Uterus (tissue), 4 donors: Measurements from ENCODE around the gene OR5H2. TPM values are rescaled to one million over a fixed set of nuclear protein-coding genes. Genes with fewer than 3 reads are reported as not detected.

Source experiments
- DNase-seq, 2 donors: peaks; one replicate each; pipeline ENCODE4 v3.0.0-alpha.2; 2019 to 2020
- H3K27ac ChIP-seq, 2 donors: fragments of 200-600 bp; sonication (generic); 1 replicate in 1 of 2; 2 replicates in 1 of 2; pipeline ENCODE4 v1.5.1; 2016 to 2018
- H3K27me3 ChIP-seq, 2 donors: fragments of 200-600 bp; sonication (generic); one replicate each; pipeline ENCODE4 v1.5.1; 2018 to 2019; ENCODE audit warnings: control low read depth in 1 of 2
- H3K36me3 ChIP-seq, 2 donors: fragments of 200-600 bp; sonication (generic); one replicate each; pipeline ENCODE4 v1.5.1; 2019; ENCODE audit warnings: control low read depth in 1 of 2
- H3K4me1 ChIP-seq, 2 donors: fragments of 200-600 bp; sonication (generic); one replicate each; pipeline ENCODE4 v1.5.1; 2018 to 2019; ENCODE audit warnings: control low read depth in 1 of 2
- H3K4me3 ChIP-seq, 2 donors: fragments of 200-600 bp; sonication (generic); 1 replicate in 1 of 2; 2 replicates in 1 of 2; pipeline ENCODE4 v1.5.1; 2018 to 2019; ENCODE audit warnings: mild to moderate bottlenecking in 1 of 2
- H3K9me3 ChIP-seq, 2 donors: fragments of 200-600 bp; sonication (generic); one replicate each; pipeline ENCODE4 v1.5.1; 2019; ENCODE audit warnings: control low read depth in 1 of 2
- POLR2A ChIP-seq, 2 donors: fragments of 450-650 bp; IDR thresholded peaks; one replicate each; pipeline ENCODE4 v1.6.1; 2016; ENCODE audit warnings: antibody characterized with exemption in 2 of 2, mild to moderate bottlenecking in 1 of 2, moderate library complexity in 1 of 2
- intact Hi-C: fragments of 100-400 bp; cut with DNase I; formaldehyde crosslinking; loops from one replicate; pipeline ENCODE4 v1.15.1; 2023; ENCODE audit warnings: low total_unique reads
- total RNA-seq, 4 donors: library from RNA; depleted of rRNA in 3 of 4; stranded (reverse); fragments of >200 nt in 3 of 4; gene quantifications; one replicate each; pipeline versions ENCODE4 v1.1.0 to v1.2.4, GENCODE V29; 2014 to 2023
- TF ChIP-seq, protein P1 (sequence below), 4 experiments: fragments of 200-600 bp in 2 of 4; fragments of 450-650 bp in 2 of 4; sonication (generic) in 2 of 4; IDR thresholded peaks; one replicate each; pipeline ENCODE4 v1.5.1; 2016 to 2019; ENCODE audit warnings: antibody characterized with exemption in 4 of 4, mild to moderate bottlenecking in 2 of 4, moderate library complexity in 1 of 4
- donor health status: DM: yes; HTN: yes; CAD: no.

The OR5H2 gene
- total RNA-seq, 4 donors from 2014 or later, result not detected

DNA sequence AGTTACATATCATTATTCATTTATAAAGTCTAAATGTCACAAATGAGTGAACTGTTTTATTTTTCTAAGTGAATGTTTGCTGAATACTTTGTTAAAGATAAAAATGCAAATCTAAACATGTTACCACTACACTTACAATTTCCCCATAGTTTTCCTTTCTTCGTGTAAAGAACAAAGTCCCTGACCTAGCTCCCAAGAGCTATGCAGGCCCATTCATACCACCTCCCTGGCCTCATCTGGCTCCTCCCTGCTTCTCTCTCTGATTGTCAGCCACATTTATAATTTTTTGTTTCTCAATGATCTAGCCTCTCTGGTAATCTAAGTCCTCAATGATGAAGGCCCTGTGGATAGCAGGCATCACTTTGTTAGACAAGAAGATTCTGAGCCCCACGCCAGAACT is 40.4 kb downstream of the OR5H2 start:
- no peak overlapping the region for H3K4me3 ChIP-seq
- H3K27me3 ChIP-seq, result no peaks in the 10 kb centered on the region
- no peaks in the 10 kb centered on the region for H3K36me3 ChIP-seq
- intact Hi-C loops, result no loop called here
- H3K27ac ChIP-seq, result no peak overlapping the region
- no peak for DNase-seq
- TF ChIP-seq, protein P1, sequence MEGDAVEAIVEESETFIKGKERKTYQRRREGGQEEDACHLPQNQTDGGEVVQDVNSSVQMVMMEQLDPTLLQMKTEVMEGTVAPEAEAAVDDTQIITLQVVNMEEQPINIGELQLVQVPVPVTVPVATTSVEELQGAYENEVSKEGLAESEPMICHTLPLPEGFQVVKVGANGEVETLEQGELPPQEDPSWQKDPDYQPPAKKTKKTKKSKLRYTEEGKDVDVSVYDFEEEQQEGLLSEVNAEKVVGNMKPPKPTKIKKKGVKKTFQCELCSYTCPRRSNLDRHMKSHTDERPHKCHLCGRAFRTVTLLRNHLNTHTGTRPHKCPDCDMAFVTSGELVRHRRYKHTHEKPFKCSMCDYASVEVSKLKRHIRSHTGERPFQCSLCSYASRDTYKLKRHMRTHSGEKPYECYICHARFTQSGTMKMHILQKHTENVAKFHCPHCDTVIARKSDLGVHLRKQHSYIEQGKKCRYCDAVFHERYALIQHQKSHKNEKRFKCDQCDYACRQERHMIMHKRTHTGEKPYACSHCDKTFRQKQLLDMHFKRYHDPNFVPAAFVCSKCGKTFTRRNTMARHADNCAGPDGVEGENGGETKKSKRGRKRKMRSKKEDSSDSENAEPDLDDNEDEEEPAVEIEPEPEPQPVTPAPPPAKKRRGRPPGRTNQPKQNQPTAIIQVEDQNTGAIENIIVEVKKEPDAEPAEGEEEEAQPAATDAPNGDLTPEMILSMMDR (IDR thresholded peaks at IDR 0.05), result no peak
- no peak for TF ChIP-seq POLR2A (IDR thresholded peaks at IDR 0.05)
- no peaks in the 10 kb centered on the region for H3K4me1 ChIP-seq
- no peaks in the 10 kb centered on the region for H3K9me3 ChIP-seq

- Histone ChIP-seq H3K4me1 (no peaks in the 10 kb centered on the region), H3K36me3 (no peaks in the 10 kb centered on the region), H3K4me3 (no peak overlapping the region), H3K27ac (no peak overlapping the region), H3K27me3 (no peaks in the 10 kb centered on the region), H3K9me3 (no peaks in the 10 kb centered on the region)
- intact Hi-C loops, result no loop called here
- no peak for DNase-seq
- TF ChIP-seq, protein P1 (IDR thresholded peaks at IDR 0.05), result no peak
- no peak for TF ChIP-seq POLR2A (IDR thresholded peaks at IDR 0.05)
These were observed 41.1 kb downstream of the OR5H2 start for GRCh38 chr3:98323425-98323824.

DNA sequence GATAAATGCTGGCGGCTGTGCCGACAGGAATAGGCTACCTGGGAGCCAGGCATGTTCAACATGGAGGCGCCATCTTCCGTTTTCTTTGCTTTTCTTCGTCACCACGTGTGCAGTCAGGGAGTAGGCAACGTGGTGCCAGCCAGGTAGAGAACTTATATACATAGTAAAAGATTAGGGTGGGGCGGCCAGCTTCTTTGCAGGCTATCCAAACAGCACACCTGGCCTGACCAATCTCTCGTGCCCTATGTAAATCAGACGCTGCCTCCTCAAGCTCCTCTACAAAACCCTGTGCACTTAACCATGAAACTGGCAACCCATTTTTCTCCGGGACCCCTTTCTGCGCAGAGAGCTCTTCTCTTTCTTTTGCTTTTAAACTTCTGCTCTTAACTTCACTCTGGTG is 42.8 kb downstream of the OR5H2 start:
- no peaks in the 10 kb centered on the region for H3K27me3 ChIP-seq
- no peak overlapping the region for H3K4me3 ChIP-seq
- no peaks in the 10 kb centered on the region for H3K36me3 ChIP-seq
- DNase-seq, result no peak
- TF ChIP-seq POLR2A (IDR thresholded peaks at IDR 0.05), result no peak
- TF ChIP-seq, protein P1 (IDR thresholded peaks at IDR 0.05), result no peak
- intact Hi-C loops, result no loop called here
- H3K4me1 ChIP-seq, result no peaks in the 10 kb centered on the region
- no peaks in the 10 kb centered on the region for H3K9me3 ChIP-seq
- no peak overlapping the region for H3K27ac ChIP-seq

DNA sequence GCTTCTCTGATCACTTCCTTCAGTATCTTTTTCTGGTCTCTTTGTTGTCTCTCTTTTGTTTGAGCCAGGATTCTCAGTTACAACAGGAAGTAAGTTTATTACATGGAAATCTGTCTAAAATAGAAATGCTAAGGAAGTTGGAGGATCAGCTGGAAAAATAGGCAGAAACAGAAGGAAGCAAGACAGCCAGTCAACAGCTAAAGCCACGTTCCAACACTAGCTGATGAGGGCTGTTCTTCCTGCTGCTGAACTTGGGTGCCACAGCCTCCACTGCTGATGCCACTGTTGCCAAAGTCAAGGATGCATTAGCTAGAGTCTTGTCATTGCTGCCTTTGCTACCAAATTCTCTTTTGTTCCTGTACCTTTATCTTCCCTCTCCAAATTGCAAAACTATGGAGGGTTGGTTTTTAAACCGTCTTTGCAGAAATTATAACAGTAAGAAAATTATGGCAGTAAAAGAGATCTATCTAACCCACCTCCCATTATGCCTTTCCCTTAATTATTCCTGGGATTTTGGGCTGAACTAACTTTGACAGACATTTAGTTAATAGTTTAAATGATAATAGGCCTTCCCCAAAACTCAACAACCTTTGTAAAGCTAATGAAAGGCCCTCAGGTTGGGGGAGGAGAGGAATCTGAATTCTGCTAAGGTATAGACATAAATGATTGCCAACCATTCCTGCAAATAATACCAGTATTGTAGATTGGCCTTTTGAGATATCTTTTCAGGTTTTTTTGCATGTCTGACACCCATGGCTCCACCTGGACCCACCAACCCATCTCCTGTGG is 44.0 kb downstream of the OR5H2 start:
- no peak for TF ChIP-seq POLR2A (IDR thresholded peaks at IDR 0.05)
- TF ChIP-seq, protein P1 (IDR thresholded peaks at IDR 0.05), result no peak
- H3K4me1 ChIP-seq, result no peaks in the 10 kb centered on the region
- no peak overlapping the region for H3K27ac ChIP-seq
- no peaks in the 10 kb centered on the region for H3K36me3 ChIP-seq
- DNase-seq, result no peak
- H3K9me3 ChIP-seq, result no peaks in the 10 kb centered on the region
- intact Hi-C loops, result no loop called here
- no peak overlapping the region for H3K4me3 ChIP-seq
- no peaks in the 10 kb centered on the region for H3K27me3 ChIP-seq

DNA sequence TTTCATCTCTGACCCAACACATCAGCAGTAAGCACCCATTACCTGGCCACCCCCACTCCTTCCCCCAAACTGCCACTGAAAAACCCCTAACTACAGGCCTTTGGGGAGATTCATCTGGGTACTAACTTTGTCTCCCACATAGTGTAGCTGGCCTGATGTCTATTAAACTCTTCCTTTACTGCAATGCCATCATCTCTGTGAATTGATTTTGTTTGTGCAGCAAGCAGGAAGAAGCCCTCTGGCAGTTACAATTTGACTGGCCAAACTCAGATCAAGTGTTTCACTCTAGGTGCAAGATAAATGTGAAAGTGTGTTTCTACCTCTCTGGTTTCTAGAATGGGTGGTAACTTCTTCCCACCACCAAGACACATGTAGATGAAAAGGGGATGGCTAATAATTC is 44.6 kb downstream of the OR5H2 start:
- Histone ChIP-seq H3K27me3 (no peaks in the 10 kb centered on the region), H3K9me3 (no peaks in the 10 kb centered on the region), H3K4me1 (no peaks in the 10 kb centered on the region), H3K4me3 (no peak overlapping the region), H3K27ac (no peak overlapping the region), H3K36me3 (no peaks in the 10 kb centered on the region)
- DNase-seq, result no peak
- TF ChIP-seq, protein P1 (IDR thresholded peaks at IDR 0.05), result no peak
- no peak for TF ChIP-seq POLR2A (IDR thresholded peaks at IDR 0.05)
- intact Hi-C loops, result no loop called here
